ENCODE measurements around the gene MBD3.

- no peak for TF ChIP-seq ZSCAN23 (tag by site-specific recombination; IDR thresholded peaks at IDR 0.05)
- no peak for TF ChIP-seq CTCF (tag by site-specific recombination; IDR thresholded peaks at IDR 0.05)
- TF ChIP-seq, protein P1, sequence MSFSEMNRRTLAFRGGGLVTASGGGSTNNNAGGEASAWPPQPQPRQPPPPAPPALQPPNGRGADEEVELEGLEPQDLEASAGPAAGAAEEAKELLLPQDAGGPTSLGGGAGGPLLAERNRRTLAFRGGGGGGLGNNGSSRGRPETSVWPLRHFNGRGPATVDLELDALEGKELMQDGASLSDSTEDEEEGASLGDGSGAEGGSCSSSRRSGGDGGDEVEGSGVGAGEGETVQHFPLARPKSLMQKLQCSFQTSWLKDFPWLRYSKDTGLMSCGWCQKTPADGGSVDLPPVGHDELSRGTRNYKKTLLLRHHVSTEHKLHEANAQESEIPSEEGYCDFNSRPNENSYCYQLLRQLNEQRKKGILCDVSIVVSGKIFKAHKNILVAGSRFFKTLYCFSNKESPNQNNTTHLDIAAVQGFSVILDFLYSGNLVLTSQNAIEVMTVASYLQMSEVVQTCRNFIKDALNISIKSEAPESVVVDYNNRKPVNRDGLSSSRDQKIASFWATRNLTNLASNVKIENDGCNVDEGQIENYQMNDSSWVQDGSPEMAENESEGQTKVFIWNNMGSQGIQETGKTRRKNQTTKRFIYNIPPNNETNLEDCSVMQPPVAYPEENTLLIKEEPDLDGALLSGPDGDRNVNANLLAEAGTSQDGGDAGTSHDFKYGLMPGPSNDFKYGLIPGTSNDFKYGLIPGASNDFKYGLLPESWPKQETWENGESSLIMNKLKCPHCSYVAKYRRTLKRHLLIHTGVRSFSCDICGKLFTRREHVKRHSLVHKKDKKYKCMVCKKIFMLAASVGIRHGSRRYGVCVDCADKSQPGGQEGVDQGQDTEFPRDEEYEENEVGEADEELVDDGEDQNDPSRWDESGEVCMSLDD (tag by site-specific recombination; IDR thresholded peaks at IDR 0.05) = no peak
- no peak for TF ChIP-seq ZNF239 (tag by site-specific recombination; IDR thresholded peaks at IDR 0.05)
- no peak for TF ChIP-seq ZNF302 (tag by site-specific recombination; IDR thresholded peaks at IDR 0.05; ENCODE audit: low read depth)
- TF ChIP-seq ZNF211 (tag by site-specific recombination; IDR thresholded peaks at IDR 0.05; ENCODE audit: low read depth) = no peak
- TF ChIP-seq PATZ1 (tag by site-specific recombination; IDR thresholded peaks at IDR 0.05) = no peak
Measured at GRCh38 chr19:1606138-1606651, 13.5 kb upstream of the MBD3 start.

Measured in HEK293 (cell line).